CD4-positive, alpha-beta T cell treated with Interleukin-6 at 100 ng/mL for 8 hours (primary cell): ENCODE measurements around the gene PSMA1.
"Not testable (repeated sequence)": the region's sequence is repeated elsewhere in the genome, so short reads cannot be mapped to it uniquely, and the experiment has no call there.

Experiments
- DNase-seq: peaks from one replicate; pipeline ENCODE4 v3.0.0-alpha.2; 2020; ENCODE audit warnings: mixed read lengths, low spot score

PSMA1 gene

DNA sequence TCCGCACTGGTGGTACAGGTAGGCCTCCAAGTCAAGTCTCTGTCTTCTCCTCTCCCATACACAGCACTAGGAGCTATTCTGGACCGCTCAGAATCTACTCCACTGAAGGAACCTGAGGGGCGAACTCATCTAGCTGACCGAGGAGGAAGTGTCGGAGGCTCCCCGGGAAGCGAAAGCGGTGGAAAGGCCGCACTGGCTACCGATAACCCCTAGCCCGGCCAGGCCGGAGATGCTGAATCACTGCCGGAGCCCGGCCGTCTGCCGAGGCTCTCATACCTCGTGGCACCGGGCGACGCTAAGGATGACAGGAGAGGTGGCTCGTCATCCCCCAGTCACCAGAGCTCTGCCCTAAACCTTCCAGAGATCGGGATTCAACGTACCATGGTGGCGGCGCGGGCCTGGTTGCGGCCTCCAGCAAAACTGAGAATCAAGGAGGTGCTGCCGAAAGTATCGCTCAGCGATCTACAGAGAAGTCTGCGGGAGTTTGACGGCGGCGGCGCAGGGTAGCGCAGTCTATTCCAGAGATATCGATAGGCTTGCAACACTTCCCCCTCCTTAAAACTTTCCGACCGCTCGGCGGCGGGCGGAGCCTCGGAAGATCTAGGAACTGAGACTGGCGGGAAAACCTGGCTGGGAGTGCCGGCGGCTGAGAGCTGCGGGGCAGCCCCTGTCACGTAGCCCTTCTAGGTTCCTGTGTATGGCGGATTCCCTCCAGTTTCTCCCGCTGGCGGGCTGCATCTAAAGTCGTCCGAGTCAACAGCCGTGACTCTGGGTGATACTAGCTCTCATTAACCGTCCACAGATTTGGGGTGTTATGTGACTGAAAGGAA is at the start of gene PSMA1:
PSMA1 (minus strand) TSS at position 470 of the 830 bp plus-strand sequence; CDS start at position 383, 87 bp downstream.
- DNase-seq, result peak; percentile 87

DNA sequence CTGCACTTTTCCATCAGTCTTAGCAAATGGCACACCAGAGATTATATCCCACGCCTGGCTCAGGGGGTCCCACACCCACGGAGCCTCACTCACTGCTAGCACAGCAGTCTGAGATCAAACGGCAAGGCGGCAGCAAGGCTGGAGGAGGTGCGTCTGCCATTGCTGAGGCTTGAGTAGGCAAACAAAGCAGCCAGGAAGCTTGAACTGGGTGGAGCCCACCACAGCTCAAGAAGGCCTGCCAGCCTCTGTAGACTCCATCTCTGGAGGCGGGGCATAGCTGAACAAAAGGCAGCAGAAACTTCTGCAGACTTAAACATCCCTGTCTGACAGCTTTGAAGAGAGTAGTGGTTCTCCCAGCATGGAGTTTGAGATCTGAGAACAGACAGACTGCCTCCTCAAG is 49.3 kb upstream of the PSMA1 start:
- peak; percentile 49 for DNase-seq

DNA sequence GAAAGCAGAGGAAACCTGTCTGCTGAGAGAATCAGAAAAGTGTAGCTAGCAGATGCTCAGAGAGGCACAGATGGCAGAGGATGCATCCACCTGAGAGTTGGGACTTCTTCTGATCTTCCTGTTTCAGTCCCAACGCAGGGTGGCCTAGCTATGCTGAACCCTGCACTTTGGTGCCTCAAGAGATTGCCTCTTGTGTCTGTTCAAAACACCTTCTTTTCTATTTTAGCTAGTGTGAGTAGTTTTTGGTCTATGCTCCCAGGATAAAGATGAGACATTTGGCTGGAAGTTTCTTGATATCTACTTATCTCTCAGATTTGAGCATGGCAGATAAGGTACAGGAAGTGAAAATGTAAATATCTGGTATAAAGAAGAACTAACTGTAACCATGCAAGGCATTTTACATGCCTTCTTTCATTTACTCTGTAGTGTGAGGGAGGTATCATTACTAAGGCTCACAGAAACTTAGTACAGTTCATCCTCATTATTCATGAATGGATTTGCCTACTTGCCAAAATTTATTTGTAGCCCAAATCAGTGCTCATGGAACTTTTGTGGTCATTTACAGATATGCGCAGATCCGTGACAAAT is 47.0 kb upstream of the PSMA1 start:
- DNase-seq, result no peak

DNA sequence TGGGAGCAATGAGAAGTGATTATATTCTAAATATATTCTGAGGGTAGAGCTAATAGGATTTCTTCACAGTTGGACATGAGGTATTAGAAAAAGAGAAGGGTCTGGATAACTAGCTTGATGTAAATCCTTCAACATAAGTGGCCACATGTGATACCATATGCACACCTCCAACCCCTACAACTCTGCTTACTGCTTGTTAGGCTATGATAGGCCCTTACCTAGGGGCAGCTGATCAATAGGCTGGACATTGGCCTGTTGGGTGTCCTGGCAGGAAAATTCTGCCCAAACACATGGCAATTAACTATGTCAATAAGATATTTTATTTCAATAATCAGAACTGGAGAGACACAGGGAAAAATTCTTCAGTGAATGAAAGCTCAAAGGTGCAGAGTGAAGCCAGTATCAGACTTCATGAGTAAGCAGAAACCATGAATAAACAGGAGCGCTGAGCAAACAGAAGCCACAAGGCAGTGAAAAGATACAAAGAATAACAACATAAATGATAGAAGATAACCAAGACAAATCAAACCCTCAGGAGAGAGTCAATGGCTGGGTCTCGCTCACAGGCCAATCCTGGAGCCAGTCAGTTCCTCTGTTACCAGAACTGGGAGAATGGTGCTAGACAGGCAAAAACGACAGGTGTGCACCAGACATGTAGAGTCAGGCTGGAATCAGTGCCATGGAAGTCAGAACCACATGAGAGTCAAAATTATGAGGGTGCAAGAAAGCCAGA is 46.3 kb upstream of the PSMA1 start:
- no peak for DNase-seq

DNA sequence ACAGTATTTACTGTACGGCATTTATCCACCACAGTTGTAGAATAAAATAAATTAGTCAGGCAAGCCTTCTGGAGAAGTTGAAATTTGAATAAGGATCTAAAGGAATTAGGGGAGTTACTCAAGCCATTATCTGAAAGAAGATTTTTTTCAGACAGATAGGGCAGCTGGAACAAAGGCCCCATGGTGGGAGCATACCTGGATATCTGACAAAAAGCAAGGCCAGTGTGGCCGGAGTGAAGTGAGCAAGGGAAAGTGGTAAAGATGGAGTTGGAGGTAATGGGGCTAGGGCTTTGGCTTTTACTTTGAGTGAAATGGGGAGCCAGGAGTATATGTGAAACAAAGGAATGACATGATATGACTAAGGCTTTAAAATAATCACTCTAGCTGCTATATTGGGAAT is 45.7 kb upstream of the PSMA1 start:
- DNase-seq, result no peak

DNA sequence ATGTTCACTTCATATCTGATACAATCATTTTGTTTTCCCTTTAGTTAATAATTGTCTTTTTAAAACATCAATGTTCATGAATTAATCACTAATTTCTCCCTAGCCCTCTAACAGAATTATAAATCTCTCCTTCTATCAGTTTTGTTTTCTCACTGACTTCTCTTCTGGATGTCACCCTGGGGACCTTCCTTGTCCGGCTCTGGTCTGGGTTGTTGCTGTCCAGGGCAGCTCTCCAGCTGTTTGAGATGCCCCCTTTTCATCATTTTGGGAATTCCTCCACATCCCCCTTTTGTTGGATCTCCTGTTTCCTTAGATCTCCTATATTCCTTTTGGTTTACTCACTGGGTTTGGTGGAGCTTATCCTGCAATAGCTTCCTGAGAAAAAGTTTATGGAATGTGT is 35.6 kb upstream of the PSMA1 start:
- DNase-seq, result no peak

DNA sequence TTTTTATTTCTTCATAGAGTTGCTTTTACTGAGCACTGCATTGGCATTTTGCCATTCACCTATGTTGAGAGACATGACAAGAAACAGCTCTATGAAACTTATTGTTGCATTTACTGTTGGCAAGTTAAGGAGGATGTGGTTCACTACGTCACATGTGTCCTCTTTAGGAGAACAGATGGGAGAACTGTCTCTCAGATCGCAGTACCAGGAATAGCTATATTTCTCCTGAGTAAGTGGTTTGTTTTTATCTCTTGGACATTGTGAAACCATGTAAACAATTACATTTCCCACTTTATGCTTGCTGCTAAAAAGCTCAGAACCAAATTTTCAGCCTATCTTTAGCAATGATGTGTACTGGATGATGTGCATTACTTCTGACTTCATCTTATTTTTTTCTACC is 34.8 kb upstream of the PSMA1 start:
- peak; percentile 77 for DNase-seq

DNA sequence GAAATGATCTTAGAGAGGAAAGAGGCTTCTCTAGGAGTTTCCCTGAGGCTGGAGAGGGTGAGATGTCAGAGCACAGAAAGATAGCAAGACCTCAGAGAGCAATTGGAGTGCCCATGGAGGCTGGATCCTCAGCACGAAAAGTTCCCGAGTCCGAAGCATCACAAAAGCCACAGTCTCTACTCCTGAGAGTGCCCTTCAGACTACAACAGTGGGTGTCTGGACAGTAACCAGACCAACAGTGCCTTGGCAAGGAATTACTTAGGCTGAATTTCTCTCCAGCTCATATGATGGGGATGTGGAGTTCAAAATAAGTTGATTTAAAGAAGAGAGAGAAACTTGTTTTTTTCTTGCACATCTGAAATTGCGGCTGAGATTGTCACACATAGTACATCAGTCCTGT is 31.9 kb upstream of the PSMA1 start:
- DNase-seq, result no peak

DNA sequence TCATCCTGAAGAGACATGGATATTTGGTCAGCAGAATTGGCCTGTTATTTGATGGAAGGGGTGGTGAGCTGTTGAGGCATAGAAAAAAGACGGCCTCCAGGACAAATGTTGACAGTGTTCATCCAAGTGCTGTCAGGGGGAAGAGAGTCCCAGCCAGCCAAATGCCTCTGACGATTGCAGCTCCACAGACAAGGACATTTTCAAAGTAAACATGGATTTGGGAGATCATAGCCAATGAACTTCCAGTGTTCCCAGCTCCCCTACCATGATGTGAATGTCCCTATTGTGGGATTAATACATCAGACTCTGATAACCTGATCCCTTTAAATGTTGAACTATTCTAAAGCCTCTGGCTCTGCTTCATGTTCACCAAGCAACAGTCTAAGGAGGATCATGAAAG is 31.2 kb upstream of the PSMA1 start:
- DNase-seq, result no peak

DNA sequence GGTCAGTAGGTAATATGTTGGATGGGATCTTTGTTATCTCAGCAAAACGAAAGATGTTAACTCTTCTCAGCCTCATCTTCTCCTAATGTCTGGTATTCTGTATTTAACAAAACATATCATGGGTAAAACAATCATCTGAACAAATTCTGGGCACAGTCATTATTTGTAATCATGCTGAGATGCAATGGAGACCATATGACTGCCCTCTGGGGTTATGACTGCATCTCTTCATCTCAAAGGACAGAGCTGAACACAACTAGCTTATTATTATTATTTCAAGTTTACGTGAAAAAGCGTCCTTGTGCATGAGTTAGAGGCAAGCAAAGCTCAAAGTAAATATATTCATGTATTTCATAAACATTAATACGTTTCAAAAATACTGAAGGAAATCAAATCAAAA is 29.7 kb upstream of the PSMA1 start:
- DNase-seq, result no peak

DNA sequence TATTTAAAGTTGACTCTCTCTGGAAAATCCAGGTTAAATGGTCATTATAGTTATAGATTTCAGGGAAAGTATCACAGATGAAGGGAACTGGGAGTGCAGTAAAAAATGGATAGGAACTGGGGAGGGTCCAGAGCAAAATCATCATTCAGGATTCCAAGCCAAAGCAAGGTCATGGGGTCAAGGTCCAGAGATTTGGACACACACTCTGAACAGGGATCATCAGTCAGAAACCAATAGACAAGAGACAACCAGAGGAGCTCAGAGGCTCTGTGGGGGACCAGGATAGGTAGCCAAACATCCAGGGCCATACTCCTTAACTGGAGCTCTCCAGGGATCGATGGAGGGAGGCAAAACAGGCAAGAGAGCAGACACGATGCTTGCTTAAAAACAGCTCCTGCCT is 27.3 kb upstream of the PSMA1 start:
- no peak for DNase-seq

DNA sequence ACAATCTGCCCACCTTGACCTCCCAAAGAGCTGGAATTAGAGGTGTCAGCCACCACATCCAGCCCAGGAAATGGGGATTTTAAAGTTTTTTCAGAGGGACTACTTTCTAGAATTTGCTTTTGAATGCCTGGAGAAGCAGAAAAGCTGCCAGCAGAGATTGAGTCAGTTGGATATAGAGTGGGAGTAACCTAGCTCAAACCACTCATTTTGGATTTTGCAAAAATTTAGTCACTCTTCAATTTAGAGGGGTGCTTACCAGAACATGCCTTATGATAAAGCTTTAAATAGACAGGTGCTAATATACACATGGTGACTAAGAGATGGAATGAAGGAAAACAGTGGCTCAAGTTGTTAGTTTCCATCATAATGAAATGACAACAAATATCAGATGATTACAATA is 26.5 kb upstream of the PSMA1 start:
- no peak for DNase-seq

DNA sequence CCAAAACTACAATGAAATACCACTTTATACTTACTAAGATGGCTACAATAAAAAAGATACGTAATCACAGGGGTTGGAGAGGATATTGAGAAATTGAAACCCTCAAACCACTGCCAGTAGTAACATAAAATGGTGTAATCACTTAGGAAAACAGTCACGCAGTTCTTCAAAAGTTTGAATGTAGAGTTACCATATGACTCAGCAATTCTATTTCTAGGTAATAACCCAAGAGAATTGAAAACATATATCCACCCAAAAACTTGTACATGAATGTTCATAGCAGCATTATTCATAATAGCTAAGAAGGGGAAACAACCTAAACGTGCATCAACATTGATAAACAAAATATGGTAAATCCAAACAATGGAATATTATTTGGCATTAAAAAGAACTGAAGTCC is 24.4 kb upstream of the PSMA1 start:
- no peak for DNase-seq

DNA sequence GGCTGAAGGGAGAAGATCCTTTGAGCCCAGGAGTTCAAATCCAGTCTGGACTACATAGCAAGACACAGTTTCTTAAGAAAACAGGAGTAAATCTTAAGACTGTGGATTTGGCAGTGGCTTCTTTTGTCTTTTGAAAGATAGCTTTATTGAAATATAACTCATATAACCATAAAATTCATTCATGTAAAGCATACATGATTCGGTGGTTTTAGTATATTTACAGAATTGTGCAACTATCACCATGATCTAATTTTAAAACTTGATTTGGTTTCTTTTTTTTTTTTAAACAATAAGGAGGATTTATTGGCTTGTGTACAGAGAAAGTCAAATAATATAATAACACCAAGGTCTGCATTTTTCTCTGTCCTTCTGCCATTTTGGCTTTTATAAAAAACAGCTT is 23.1 kb upstream of the PSMA1 start:
- no peak for DNase-seq

DNA sequence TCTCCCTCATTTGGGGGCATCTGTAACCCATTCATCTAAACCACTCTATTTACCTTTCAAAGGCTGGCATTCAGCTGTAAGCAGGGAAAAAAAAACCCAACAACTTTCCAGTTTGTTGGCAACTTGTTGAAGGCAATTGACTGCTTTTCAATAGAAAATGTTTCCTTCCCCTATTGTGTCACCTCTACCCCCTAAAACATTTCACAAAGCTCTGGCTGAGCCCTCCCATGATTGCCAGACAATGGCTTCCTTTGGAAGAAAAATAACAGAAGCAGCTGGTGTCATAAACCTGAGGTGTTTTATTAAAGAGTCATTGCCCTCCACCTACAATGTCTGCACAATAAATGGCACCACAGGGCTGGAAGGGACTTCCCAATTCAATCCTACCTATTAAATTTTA is 22.1 kb upstream of the PSMA1 start:
- no peak for DNase-seq

DNA sequence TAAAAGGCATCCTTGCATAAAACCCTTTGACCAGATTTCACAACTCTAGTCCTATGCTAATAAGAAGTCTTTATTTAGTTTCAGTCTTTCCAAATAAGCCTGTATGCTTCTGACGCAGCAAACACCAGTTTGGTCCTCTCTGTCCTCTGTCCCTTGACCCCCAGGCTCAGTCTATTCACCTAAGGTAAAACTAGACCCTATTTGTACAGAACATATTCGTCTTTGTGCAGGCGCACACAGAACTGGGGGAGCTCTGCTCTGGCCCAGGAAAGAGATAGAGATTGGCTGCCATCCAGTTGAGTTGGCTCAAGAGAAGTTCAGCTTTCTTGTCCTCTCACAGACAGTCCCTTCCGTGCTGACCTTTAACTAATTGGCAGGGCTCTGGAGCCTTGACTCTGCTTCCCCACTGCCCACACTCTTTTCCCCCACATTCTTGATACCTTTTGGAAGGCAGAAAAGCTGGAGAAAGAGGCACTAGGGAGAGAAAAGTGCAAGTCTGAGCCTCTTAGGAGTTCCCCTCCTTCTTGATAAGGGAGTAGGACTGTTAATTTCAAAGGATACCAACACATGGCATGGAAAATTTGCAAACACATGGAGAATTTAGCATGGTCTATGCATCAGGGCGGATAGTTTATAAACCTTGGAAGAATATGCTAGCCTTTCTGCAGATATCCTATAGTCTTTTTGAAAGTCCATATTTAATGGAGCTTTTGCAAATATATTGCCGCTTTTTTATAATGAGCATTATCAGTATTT is 21.2 kb upstream of the PSMA1 start:
- no peak for DNase-seq

DNA sequence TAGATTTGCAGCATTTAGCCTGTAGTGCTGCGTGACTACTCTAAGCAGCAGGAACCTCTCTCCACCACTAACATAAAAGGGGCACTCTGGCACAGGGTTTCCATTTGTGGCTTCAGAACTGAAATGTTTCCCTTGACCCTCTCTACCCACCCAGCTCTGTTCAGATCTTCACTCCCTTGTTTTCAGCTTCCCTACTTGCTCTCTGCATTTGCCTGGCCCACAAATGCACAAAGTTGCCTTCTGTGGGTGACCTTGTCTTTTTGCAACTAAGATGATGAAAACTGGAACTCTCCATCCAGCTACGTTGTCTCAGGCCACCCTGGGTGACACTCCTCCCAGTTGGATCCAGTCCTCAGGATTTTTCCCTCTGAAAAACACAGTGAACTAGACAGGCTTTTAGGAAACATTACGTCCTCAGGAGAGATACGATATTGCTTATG is 19.8 kb upstream of the PSMA1 start:
- DNase-seq, result no peak

DNA sequence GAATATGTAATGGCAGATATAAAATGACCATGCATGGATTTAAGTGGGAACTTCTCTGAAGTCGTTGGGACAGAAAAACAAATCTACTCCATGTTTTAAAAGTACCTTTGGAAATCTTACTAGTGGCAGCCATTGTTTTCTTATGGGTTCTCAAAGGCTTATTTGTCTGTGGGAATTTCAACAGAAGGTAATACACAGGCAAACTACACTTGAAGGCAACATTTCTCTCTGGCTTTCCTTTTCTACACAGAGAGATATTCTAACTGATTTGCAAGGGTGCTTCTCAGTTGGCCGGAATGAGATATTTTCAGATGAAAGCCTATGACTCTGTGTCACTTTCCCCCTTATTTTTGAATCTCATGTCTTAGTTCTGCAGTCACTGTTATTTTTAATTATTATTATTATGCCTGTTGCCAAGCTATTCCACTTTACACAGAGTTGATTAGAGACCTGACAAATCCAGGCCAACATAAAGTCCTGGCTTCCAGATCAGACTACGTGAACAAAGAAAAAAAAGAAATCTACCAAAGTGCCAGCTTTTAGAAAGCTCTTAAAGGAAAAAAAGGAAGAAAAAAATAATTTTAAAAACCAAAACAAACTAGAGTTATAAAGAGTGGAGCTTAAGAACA is 18.9 kb upstream of the PSMA1 start:
- DNase-seq, result no peak

DNA sequence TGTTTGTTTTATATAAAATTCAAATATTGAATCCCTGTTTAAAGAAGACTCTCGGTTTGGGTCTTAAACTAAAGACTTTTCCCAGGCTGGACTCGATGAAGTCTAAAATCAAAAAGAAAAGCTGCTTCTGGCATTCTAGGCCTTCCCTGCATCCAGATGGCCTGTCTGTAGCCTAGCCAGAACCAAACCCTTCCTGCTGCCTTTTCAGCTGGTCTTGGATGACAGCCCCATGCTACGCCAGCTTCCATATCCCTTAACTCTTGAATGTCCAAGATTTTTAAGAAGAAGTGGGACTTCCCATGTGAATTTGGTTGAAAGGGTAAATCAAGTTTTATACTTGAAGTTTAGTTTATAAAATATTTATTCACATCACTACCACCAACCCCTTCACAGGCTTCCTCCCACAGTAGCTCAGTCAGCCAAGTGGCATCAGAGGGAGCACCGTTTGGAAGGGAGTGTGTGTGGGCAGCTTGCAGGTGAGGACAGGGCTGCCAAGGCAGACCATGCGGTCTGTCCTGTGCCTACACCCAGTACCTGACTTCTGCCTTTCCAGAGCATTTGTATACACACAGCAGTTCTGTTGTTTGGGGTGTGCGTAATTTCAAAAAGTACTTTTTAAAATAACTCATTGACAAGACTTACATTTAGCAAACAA is 18.2 kb upstream of the PSMA1 start:
- DNase-seq, result no peak

DNA sequence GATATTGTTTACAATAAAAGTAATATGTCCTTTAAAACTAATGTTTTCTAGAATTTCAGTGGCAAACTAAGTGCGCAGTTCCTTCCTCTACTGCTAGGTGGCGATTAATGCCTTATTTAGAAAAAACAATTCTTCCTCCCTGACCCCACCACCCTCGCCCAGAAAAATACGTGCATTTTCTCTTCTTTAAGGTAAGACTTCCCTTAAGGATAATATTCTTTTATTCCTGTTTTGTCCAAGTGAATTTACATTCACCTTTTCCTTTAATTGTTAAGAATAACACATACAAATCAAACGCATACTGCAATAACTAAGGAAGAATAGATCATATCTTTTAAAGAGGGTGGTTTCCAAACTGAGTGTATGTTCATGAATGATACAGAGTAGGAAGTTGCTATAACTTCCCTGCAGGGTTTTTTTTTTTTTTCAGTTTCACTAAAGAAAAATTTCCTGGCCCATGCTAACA is 17.0 kb upstream of the PSMA1 start:
- peak; percentile 40 for DNase-seq

DNA sequence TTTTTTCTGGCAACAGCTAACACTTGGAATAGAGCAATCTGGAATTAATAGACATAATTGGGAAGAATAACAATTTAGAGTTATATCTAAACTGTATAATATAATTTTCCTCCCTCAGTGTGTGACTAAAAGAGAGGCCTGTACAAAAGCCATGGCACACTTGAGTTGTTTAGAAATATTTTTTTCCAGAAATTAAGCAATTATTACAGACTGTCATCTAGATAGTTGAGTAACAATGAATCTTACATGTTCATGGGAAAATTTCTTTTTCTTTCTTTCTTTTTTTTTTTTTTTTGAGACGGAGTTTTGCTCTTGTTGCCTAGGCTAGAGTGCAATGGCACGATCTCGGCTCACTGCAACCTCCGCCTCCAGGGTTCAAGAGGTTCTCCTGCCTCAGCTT is 15.0 kb upstream of the PSMA1 start:
- DNase-seq, result not testable (repeated sequence)
